NT2/D1 (cell line): ENCODE measurements around the gene HSBP1.

Experiments used
- SUZ12 ChIP-seq: IDR thresholded peaks from 2 replicates; pipeline ENCODE4 v1.6.1; 2011; ENCODE audit not compliant: insufficient read length, insufficient read depth; ENCODE audit errors: extremely low read depth
- YY1 ChIP-seq: IDR thresholded peaks from 2 replicates; pipeline ENCODE4 v1.6.1; 2011; ENCODE audit not compliant: insufficient read length, insufficient read depth
- ZNF274 ChIP-seq: IDR thresholded peaks from 2 replicates; pipeline ENCODE4 v1.6.1; 2011; ENCODE audit warnings: mild to moderate bottlenecking, low read depth, low read length

- TF ChIP-seq ZNF274 (no peak), YY1 (no peak), SUZ12 (no peak)
Observed at GRCh38 chr16:83794860-83795554, 12.8 kb upstream of the HSBP1 start.
